T47D (cell line): ENCODE measurements around the gene ADAMTS2.

Experiments
- DNase-seq, 2 experiments: peaks; one replicate each; pipeline versions ENCODE4 v3.0.0 to v3.0.0-alpha.2; 2011 to 2012; ENCODE audit warnings: low read depth in 1 of 2, low spot score in 1 of 2
- JUND ChIP-seq: IDR thresholded peaks from 2 replicates; pipeline ENCODE4 v1.6.1; 2012; ENCODE audit warnings: low read depth
- in situ Hi-C: cut with HindIII; loops from 2 replicates; pipeline ENCODE4 v1.10.0; 2016; ENCODE audit warnings: low sequenced_read_pairs, low pct_unique_long_range_greater_than_20kb

Gene ADAMTS2

DNA sequence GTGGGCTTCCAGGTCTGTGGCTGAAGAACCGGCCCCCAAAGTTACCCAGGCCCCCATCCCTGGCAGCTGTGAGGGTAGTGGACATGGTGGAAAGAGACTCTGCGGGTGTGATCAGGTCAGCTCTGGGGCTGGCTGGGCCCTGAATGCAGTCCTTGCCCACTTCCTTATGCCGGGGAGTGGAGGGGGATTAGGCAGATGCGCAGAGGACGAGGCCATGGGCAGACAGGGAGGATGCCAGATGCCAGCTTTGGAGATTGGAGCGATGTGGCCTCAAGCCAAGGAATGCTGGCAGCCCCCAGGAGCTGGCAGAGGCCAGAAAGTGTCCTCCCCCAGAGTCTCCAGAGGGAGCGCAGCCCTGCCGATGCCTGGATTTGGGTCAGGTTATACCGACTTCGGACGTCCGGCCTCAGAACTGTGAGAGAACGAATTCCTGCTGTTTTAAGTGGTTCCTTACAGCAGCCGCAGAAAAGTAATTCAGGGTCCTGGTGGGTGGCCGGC is 69.8 kb downstream of the ADAMTS2 start:
- in situ Hi-C loops: no loop called here
- no peak for TF ChIP-seq JUND
- DNase-seq: no peak

DNA sequence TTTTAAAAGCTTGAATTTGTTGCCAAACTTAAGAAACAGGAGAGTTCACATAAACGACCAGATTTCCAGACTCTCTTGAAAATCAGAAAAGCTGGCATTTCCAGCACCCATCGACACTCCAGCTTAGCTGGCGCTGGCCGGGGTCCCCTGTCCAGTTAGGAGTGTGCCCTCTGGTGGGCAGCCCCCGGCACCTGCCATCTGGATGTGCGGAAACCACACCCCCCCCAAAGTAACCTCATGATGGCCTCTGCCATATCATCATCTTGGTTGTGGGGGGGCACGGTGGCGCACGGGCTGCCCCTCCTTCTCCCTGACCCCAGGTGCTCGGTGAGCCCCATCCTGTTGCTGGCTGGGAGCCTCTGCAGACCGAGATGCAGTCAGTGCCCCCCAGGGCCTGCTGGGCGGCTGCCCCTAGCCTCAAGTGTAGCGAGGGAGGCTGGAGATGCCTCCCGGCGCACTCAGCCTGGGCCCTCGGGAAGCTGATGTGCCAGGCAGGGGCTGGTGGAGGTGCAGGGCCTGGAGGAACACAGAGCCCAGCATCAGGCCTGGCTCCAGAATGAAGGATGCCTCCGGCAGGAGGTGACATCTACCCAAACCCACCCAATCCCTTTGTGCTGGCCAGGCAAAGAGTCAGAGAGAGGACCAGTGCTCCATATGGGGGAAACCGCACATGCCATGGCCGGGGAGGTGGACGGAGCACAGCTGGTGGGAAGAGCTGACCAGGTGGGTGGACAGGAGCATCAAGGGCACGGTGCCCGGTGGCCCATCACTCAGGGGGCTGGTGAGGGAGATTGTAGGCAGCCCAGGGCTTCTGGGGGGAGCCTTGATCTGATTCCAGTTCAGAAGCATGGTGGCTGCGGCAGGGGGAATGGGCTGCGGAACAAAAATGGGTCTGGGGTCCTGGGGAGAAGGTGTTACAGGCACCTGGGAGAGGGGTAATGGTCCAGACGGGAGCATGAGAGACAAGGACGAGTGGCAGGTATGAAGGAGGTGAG is 70.6 kb downstream of the ADAMTS2 start:
- no peak for DNase-seq
- TF ChIP-seq JUND: no peak
- in situ Hi-C loops: no loop called here

DNA sequence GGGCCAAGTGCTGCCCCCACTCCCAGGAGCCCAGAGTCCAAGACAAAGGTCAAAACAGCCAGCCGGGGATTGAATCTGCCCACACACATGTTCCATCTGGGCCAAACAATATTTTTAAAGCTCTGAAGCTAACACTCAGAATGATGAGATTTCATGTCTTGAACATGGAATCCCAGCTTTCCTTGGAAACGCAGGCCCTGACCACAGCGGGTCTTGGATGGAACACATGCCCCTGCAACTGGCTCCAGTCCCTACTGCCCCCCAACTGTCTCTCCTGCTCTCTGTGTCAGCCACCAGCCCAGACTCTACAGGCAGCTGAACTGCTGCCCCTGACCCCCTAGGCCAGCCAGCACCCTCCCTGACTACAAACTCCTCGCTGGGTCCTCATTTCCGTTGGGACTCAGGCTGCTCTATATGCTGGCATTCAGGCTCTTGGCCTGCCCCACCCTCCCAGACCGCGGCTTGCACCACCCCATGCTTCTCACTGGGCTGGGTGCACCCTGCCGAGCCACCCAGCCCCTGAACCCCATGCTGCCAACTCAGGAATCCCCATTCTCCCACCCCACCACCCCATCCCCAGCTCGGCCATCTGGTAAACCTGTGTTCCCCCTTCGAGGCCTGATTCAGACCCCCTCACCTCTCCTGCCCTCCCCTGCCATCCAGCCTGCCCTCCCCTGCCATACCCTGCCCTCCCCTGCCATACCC is 71.7 kb downstream of the ADAMTS2 start:
- TF ChIP-seq JUND: no peak
- in situ Hi-C loops: no loop called here
- no peak for DNase-seq

DNA sequence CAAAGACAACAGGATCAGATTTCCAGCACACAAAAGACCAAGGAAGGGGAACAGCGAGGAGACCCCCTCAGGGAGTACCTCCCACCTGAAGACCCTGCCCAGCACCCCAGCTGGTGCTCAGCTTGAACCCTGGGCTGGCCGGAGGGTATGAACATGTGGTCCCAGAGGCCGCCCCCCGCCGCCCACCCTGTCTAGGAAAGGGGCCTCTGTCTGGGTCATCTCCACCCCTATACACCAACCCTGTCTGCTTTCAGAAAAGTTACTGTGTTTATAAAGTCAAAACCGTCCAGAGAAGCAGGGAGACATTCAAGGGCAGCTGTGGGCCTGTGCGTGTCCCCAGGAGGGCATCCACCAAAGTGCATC is 72.2 kb downstream of the ADAMTS2 start:
- TF ChIP-seq JUND: no peak
- no peak for DNase-seq
- in situ Hi-C loops: no loop called here

DNA sequence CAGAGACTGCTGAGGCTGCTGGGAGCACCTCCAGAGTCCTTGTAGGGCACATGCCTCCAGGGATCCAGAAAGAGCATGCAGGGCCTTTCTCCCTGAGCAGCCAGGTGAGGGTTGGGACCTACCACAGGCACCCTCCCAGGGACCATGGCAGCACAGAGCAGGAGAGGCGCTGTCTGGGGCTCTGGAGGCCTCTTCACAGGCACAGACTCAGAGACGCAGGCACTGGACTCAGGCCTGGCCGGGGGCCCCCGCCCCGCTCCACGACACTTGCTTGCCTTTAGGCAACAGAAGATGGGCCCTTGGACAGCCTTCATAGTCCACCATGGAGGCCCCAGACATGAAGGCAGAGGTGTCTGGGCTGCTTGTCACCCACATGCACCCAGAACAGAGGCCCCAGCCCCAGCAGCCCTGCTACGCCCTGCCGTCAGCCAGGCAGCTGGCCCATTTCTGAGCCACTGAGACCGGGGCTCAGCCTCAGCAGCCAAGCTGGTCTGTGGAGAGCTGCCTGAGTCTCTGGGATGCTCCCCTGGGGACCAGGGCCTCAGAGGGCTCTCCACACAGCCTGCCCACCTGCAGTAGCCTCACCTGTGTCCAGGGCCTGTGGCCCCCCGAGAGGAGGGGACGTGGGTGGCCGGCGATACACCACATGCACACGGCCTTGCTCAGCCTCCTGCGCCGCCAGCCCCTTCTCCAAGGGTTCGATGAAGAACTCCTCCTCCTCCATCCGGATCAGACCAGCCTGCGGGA is 72.8 kb downstream of the ADAMTS2 start:
- in situ Hi-C loops: no loop called here
- DNase-seq: no peak
- TF ChIP-seq JUND: no peak

DNA sequence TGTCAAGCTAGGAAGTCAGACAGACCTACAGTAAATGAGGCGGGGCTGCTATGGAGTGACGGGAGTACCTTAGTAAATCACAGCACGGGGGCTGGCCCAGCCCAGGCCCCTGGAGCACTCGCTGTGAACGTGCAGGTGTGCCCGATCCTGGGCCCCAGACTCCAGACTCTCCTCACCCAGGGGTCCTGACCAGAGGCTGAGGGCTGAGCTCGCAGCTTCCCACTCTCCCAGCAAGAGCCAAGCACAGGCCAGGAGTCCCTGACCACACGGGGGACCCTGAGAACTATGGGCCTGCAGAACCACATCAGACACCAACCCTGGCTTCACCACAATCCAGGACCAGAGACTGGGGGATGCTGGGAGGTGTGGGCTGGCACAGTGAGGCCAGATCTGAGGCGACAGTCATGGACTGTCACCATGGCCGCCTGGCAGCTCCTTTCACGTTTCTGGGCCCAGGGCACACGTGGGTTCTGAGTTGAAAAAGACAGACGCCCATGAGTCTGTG is 73.4 kb downstream of the ADAMTS2 start:
- no peak for TF ChIP-seq JUND
- in situ Hi-C loops: no loop called here
- DNase-seq: no peak

DNA sequence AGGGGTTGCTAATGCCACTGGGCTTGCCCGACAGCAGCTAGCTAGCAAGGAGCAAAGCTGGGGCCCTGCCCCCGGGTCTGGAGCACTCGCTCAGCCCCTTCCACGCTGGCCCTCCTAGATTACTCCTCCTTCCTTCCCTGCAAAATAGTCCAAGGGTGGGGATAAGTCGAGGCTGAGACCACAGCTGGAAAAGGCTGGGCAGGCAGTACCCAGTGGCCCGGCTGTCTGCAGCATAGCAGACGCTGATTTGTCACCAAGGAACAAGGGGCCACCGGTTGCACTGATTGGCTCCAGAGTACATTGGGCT is 73.9 kb downstream of the ADAMTS2 start:
- in situ Hi-C loops: no loop called here
- DNase-seq: no peak
- TF ChIP-seq JUND: no peak

DNA sequence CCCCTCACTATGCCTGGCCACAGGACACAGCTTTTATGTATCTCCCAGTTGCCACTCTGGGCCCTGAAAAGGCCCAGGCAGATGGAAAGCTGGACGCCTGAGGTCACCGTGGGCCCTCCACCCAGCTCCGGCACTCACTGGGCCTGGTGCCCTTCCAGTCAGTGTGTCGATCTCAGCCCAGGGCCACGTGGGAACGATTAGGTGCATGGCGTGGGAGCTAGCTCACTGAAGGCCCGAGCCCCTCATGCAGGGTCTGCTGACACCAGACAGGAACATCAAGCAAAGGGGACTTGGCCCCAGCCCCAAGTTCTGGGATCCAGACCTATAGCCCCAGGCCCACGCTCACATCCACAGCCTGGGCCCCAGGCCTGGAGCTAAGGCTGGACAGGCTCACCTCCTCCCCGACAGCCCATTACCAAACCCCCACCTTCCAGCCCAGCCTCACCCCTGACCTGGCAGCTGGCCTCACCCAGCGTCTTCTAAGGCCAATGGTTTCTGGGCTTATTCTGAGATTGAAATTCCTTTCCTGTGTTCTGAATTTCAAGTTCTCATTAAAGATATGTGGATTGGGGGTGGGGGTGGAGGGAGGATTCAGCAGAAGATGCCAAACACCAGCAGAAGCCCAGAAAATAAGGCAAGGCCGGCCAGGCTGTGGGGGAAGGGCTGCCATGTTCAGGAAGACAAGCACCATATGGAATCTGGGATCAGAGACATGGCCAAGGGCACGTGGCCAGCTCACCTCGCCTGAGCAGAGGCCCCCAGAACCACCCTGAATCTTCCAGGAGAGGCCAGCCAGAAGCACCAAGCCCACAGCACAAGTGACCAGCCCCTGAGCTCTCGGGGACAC is 74.5 kb downstream of the ADAMTS2 start:
- TF ChIP-seq JUND: no peak
- DNase-seq: no peak
- in situ Hi-C loops: no loop called here

DNA sequence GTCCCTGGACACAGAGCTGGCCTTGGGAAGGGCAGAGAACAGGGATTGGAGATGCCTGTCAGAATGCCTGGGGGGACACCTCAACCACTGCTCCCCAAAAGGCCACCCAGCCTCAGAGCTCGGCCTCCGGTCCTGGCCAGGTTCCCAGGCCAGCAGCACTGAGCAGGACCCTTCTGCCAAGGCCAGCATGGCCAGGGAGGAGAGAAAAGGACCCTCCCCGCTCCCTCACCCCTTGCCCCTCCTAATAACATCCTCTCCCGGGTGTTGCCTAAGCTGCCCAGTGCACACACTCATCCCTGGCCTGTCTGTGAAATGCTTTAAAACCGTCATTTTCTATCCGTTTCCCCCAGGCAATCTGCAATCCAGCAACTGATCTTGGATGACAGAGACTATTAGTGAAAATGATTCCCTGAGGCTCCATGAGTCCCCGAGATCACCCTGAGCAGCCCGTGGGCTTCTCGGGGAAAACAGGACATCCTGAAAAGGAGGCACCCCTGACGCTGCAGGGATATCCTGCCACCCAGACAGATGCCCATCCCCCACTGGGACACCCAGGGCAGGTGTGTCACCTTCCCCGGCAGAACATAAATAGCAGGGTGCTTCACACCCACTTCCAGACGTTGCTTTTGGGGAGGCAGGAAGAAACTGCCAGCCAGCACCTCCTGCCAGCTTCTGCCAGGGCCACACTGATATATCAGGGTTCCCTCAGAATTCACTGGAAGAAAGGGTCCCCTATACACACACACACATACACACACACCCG is 75.3 kb downstream of the ADAMTS2 start:
- in situ Hi-C loops: no loop called here
- no peak for TF ChIP-seq JUND
- no peak for DNase-seq

DNA sequence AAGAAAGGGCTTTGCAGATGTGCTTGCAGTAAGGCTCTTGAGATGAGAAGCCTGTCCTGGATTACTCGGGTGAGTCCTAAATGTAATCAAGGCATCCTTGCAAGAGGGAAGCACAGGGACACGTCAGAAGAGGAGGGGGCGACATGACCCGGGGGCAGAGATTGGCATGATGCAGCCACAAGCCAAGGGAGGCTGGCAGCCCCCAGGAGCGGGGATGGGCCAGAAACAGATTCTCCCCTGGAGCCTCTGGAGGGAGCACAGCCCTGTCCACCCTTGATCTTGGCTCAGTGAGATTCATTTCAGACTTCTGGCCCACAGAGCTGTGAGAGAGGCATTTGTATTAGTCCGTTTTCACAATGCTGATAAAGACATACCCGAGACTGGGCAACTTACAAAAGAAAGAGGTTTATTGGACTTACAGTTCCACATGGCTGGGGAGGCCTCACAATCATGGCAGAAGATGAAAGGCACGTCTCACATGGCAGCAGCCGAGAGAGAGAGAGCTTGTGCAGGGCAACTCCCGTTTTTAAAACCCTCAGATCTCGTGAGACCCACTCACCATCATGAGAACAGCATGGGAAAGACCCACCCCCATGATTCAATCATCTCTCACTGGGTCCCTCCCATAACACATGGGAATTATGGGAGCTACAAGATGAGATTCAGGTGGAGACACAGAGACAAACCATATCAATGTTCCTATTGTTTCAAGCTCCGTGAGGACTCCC is 76.1 kb downstream of the ADAMTS2 start:
- in situ Hi-C loops: no loop called here
- TF ChIP-seq JUND: no peak
- DNase-seq: no peak

DNA sequence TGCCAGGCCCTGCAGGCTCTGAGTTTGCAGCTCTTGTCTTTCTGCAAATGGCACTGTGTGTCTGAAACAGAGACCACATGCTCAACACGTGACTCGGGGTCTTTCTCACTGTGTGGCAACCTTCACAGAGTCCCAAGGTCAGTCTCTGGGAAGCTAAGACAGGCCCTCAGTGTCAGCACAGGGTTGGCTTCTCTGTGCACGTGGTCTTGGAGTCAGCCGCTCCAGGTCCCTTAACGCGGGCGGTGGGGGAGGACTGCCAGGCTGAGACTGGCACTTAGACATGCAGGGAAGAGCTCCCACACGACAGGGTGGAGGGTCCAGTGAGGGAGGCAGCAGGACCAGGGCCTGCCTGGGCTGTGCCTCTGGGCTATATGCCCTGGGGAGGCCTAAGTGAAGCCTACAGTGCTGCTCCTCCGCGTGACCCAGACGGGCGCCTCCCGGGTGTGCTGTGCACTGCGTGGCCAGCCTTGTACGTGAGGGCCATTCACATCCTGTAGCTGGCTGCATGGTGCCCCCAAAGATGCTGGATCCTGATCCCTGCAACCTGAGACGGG is 76.8 kb downstream of the ADAMTS2 start:
- no peak for DNase-seq
- no peak for TF ChIP-seq JUND
- in situ Hi-C loops: no loop called here
